Skin of body (tissue), 2 donors: ENCODE measurements around the gene GPC6. TPM values are rescaled to one million over a fixed set of nuclear protein-coding genes. Genes with fewer than 3 reads are reported as not detected.

Experiments
- DNase-seq: peaks from one replicate; lab custom pipeline; 2025; lab: John Stamatoyannopoulos, UW
- total RNA-seq: library from RNA; depleted of rRNA; stranded (reverse); fragments of >200 nt; gene quantifications from one replicate; pipeline ENCODE4 v1.2.3, GENCODE V29; 2014

Gene GPC6
- total RNA-seq, 1 donor from 2014 or later = 10.9 TPM

DNA sequence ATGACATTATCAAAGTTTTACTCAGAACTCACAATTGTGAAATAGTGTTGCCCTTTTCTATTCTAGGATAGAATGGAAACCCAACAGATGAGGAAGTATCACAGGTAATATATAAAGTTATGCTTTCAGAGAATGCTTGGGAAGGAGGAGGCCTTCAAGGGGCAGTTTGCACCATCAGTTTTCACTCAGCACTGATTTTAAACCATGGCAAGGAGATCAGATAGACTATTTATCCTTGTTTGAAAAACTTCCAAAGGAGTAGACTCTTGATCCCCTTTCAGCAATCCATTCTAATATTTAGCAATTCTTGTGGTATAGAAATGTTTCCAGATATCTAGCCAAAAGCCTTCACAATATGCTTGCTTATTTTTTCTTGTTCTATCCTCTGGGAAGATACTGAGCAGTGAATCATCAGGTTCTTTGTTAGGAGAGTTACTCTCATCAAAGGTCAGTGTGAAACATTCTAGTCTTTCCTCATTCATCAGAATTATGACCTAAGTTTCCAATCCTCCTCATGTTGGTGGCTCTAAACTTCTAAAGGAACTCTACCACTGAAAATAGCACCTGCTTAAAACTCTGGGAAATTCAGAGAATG, 3.8 kb downstream of the GPC6 start:
- no peak for DNase-seq

GRCh38 chr13:93231867-93232266, 5.3 kb downstream of the GPC6 start:
- no peak for DNase-seq

- DNase-seq = no peak
Measured at GRCh38 chr13:93233997-93234416, 7.4 kb downstream of the GPC6 start.

- DNase-seq = no peak
Measured at GRCh38 chr13:93234459-93234858, 7.9 kb downstream of the GPC6 start.

DNA sequence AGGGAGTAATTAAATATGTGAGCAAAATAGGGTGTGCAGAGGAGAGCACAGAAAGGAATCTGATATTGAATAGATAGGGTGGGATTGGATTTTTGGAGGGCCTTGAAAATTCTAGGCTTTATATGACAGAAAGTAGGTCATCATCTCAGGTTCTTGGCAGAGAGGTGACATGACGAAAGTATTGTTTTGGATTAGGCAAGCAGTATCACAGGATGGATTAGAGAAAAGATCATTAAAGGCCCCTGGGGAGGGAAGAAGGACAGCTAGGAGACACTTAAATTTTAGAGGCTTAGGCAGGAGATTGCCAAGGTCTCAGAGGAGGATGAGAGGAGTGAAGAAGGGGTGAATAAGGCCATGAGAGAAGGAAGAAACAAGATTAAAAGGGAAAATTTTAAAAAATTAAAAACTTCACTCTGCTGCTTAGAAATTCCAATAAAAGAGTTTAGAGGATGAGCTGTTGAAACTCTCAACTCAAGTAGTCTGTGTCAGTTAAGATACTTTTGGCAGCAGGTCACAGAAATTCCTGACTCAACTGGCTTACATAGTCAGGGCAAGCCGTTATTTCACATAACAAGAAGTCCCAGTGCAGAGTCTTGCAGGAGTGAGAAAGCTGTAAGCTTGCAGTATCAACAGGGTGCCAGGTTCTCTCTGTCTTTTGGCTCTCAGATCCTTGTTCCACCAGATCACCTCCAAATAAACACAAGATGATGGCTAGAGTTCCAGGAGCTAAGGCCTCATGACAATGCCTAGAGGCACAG, 8.8 kb downstream of the GPC6 start:
- no peak for DNase-seq

DNA sequence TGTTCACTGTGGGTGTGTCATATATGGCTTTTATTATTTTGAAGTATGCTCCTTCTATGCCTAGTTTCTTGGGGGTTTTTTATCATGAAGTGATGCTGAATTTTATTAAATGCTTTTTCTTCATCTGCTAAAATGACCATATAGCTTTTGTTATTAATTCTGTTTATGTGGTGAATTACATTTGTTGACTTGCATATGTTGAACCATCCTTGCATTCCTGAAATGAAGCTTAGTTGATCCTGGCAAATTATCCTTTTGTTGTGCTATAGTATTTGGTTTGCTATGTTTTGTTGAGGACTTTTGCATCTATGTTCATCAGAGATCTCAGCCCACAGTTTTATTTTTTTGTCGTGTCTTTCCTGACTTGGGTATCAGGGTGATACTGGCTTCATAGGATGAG, 12.1 kb downstream of the GPC6 start:
- DNase-seq = no peak

DNA sequence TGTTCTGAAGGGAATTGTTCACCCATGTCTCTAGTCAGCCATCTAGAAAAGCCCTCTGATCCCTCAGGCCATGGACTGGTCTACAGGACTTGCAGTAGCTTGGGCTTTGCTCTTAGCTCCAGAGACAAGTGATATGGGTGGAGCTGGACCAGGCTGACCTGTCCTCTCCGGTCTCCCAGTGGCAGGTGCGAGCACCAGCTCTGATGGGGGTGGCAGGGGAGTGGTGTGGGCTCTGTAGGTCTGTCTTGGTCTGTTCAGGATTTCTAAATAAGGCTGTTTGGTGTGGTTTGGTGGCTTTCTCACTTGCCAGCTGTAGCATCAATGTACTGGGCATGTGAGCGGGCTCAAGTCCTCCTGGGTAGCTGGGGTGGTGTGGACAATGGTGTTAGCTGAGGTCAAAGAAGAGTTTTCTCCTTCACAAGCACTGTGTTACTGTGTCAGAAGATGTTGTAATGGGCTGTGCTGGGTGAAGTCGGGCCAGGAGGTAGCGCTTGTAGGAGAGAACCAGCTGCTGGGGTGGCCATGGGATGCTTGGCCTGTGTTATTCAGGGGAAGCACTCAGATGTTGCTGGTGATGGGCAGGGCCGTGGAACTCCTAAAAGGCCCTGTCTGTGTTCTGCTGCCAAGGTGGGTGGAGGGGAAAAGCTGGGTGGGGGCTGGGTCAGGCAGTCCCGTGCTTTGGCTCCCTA, 16.9 kb downstream of the GPC6 start:
- no peak for DNase-seq

DNA sequence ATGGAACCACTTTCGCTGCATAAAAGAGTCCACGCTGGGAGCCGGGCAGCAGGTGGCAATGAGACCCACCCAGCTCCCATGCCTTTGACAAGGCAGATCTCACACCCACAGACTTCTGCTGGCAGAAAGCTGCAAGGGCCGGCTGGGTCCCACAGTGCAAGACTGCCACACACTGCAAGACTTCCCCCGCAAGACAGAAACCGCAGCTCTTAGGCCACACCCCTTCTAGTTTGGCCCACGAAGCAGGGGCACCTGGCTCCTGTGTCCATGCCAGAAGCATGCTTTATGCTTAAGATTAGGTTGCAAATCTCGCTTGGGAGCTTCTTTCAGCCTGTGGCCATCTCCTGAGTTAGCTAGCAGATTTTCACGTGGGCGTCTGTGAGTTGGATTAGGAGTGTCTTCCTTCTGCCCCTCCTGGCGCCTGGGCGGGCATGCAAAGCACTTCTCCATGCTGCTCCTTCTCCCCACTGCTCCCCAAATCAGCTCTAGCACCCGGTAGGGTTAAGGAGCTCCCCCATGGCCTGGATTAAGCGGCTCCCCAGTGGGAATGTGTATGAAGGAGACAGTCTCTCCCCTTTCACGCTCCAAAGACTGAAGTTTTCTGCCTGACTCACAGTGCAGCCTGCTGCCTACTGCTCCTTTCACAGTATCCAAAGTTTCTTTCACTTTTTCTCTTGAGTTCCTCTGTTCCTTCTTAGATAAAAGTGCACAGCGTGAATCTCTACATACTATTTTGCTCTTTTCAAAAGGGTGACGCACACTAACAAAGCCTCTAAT, 17.7 kb downstream of the GPC6 start:
- DNase-seq = no peak

- DNase-seq = no peak
Measured at GRCh38 chr13:93244918-93245280, 18.3 kb downstream of the GPC6 start.

DNA sequence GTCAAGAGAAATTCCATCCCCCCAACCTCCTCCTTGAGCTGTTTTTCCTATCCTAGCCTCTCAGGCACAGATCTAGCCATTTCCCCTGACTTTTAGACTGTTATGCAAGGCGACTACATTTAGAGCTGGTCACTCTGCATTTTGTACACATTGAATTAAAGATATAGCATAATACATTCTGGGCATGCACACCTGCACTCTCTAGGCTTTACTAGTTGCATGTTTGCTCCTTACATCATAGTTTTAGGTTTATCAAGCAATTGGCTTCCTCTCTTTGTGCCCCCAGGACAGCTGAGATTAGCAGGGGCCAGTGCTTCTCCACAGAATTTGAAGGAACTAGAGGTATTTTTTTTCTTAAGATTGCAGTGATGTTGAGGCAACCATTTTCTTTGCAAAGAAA, 19.5 kb downstream of the GPC6 start:
- no peak for DNase-seq

DNA sequence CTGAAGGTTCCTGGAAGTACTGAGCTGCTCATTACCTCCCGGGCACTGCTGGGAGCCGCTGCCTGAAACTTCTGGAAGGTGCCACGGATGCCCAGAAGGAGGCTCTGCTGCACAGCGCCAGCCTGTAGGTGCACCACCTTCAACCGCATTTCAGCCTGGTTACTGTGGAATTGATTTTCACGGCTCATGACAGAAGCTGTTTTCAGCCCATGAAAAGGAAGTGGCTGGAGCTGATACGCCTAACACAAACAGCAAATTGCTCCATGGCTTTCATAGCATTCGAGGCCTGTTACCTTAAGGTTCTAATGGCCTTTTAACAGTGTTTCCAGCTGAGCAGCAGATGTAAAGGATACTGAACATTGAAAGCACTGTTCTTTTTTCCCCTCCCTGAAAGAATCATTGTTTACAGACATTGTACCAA, 22.0 kb downstream of the GPC6 start:
- DNase-seq = no peak

DNA sequence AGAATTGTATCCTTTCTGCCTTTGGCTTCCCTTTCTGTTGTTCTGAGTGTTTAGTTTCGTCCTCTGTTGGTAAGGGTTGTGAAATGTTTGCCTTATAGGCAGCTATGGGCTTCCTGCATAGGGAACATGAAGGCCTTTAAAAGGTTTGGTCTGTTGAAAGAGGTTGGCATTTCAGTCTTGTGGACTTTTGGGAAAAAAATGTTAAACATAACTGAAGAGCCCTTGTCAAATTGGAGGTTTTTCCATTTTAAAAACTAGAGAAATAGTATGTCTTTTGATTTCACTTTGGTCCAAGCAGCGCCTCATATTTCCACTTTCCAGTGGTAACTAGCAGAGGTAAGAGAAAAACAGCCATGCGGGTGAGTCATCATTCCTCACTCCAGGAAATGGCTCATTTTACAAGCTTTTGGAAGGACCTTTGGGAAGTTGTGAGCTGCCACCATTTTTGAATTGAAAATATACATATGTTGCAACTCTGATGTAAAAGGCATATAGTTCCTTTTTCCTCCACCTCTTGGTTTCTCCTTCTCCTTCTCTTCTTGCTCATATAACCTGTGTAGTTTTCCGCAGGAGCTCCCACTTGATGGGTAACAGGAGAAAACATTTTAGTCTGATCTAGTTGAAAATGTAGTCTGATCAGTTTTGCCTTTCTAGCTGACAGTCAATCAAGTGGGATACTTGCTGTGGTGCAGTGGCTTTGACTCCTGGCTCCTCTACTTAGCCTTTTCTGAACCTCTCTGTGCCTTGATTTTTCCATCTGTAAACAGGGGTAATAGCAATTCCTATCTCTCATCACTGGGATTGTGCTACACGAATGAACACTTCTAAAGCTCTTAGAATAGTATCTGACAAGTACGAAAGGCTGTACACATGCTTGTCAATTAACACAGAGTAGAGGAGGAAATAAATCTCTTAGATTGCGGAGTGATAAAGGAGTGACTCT, 23.0 kb downstream of the GPC6 start:
- no peak for DNase-seq

- DNase-seq = no peak
Measured at GRCh38 chr13:93254775-93255174, 28.2 kb downstream of the GPC6 start.

- no peak for DNase-seq
Measured at GRCh38 chr13:93256998-93257397, 30.4 kb downstream of the GPC6 start.

GRCh38 chr13:93259527-93260080, 33.0 kb downstream of the GPC6 start:
- DNase-seq = no peak

- no peak for DNase-seq
Measured at GRCh38 chr13:93260591-93260990, 34.0 kb downstream of the GPC6 start.

- DNase-seq = no peak
Measured at GRCh38 chr13:93262729-93263345, 36.2 kb downstream of the GPC6 start.

DNA sequence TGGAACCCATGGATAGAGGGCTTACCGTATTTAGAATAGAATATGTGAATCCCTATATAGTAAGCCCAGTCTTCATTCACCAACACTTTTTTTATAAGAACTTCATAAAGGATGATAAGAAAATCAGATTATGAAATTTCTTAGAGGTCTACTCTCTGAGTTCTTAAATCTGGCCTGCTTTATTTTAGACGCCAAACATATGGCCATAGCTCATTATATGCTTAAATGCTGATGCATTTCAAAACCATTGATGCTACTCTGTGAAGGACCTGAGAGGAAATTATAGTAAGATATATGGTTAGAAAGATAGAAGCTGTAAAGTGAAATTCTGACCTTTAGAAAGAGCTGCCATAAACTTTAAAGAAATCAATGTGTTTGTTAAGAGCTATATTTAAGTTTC, 38.3 kb downstream of the GPC6 start:
- DNase-seq = no peak

DNA sequence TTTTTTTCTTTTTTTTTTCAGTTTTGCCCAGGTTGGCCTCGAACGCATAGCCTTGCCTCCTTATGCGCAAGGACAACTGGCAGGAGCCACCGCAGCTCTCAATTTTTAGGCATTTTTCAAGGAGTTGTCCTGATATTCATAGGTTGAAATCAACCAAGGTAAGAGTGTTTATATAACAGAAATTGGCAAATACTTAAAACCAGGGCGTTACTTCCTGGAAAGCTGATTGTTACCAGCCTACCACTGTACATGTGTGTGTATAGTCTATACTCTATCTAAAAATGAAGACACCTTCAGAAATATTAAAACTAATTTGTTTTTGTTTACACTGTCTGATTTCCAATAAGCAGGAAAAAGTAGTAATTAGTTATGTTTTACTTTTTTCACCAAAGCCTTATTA, 39.2 kb downstream of the GPC6 start:
- no peak for DNase-seq

DNA sequence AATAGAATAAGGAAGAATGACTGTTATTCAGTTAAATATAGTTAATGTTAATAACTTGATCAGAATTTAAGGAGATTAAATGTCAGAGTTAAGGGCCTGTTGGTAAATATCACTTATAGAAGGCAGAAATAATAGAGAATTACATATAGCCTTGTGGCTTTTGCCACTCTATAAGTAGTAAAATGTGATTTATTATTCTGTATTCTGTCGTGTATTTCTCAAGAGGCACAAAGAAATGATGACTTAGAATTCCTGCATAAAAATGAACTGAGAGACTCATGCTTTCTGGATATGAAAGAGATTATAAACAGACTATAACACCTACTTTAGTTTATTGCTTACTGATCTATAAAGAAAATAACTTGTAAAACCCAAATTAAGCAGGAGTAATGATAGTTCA, 40.1 kb downstream of the GPC6 start:
- no peak for DNase-seq
